KOPT-K1 (cell line): ENCODE data around the gene STOM.
"Not testable (repeated sequence)": the region's sequence is repeated elsewhere in the genome, so short reads cannot be mapped to it uniquely, and the experiment has no call there.

Experiments
- H3K27ac ChIP-seq: fragments of 200-600 bp; sonication (generic); 2 replicates; pipeline ENCODE4 v1.5.1; 2016; ENCODE audit warnings: antibody characterized with exemption, mild to moderate bottlenecking, low read depth, low read length; ENCODE audit not compliant: poor library complexity, severe bottlenecking
- H3K36me3 ChIP-seq: fragments of 200-600 bp; sonication (generic); 2 replicates; pipeline ENCODE4 v1.5.1; 2017; ENCODE audit warnings: antibody characterized with exemption, mild to moderate bottlenecking, low read length, moderate library complexity; ENCODE audit not compliant: insufficient read depth
- H3K9me3 ChIP-seq: fragments of 200-600 bp; sonication (generic); 2 replicates; pipeline ENCODE4 v1.5.1; 2017; ENCODE audit warnings: antibody characterized with exemption, low read length, mild to moderate bottlenecking; ENCODE audit not compliant: insufficient read depth, poor library complexity, severe bottlenecking

Gene STOM

GRCh38 chr9:121369595-121370265 lies at the start of gene STOM:
STOM (minus strand) TSS chr9:121370250; CDS start chr9:121370187, 63 bp downstream.
- peak within 1 kb of the TSS; percentile 70 for H3K27ac ChIP-seq
- H3K9me3 ChIP-seq = no peaks in the 10 kb centered on the region
- no peaks in the 10 kb centered on the region for H3K36me3 ChIP-seq

DNA sequence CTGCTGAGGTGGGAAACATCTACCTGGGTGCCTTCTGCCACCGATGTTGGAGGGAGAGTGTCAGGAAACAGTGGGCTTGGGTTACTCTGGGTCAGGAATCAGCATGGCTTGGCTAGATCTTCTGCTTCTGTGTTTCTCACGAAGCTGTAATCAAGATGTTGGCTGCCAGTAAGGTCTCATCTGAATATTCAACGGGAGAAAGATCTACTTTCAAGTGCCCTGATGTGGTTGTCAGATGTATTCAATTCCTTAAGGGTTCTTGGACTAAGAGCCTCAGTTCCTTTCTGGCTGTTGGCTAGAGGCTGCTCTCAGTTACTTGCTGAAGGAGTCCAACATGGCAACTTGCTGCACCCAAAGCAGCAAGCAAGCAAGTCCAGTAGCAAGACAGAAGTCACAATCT lies 41.9 kb upstream of the STOM start:
- H3K9me3 ChIP-seq = no peaks in the 10 kb centered on the region
- no peak overlapping the region for H3K27ac ChIP-seq
- H3K36me3 ChIP-seq = no peaks in the 10 kb centered on the region

DNA sequence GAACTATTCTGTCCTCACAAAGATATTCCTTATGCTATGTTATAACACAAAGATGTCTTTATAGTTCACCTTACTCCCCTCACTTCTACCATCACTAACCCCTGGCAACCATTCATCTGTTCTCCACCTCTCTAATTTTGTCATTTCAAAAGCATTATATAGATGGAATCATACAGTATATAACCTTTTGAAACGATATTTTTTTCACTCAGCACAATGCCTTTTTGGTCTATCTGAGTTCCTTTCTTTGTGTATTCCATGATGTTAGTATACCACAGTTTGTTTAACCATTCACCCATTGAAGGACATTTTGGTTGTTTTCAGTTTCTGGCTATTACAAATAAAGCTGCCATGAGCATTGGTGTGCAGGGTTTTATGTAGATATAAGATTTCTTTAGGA lies 35.8 kb upstream of the STOM start:
- peaks cover 9% of the 10 kb centered on the region for H3K9me3 ChIP-seq

GRCh38 chr9:121404906-121405305 lies 34.9 kb upstream of the STOM start:
- peaks cover 9% of the 10 kb centered on the region for H3K9me3 ChIP-seq
- H3K36me3 ChIP-seq = no peaks in the 10 kb centered on the region

More for the DNA sequence above, 35.8 kb upstream of the STOM start:
- Histone ChIP-seq H3K36me3 (no peaks in the 10 kb centered on the region), H3K27ac (no peak overlapping the region)

DNA sequence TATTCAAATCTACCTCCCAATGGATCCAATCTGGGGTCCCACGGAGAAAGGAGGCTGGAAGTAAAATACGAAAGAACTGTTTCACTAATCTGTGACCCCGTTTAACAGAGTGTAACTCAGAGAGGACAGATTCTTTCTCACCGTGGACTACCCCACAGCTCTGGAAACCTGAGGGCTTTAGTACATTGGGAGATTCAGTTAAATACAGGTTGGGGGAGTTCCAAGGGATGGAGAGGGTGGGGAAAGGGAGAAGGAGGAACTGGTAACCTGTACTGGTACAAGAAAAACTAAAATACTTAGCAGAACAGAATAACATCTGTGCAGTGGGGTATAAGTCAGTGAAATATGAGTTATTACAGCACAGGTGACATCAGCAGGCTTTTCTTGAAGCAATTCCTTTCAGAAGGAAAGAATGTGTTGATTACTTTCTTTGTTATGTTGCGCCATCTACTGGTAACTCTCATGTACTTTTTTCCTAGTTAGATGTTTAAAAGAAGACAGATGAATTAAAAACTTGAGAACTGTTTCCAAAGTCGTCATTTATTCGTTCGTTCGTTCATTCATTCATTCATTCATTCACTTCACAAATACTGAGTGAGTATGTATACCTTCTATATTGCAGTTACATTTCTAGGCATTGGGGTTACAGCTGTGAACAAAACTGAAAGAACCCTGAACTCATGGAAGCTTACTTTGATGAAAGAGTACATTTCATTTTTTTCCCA lies 30.0 kb upstream of the STOM start:
- Histone ChIP-seq H3K9me3 (no peaks in the 10 kb centered on the region), H3K36me3 (no peaks in the 10 kb centered on the region), H3K27ac (no peak overlapping the region)

More at GRCh38 chr9:121404906-121405305, 34.9 kb upstream of the STOM start:
- H3K27ac ChIP-seq = no peak overlapping the region

GRCh38 chr9:121399126-121399882 lies 29.3 kb upstream of the STOM start:
- Histone ChIP-seq H3K27ac (no peak overlapping the region), H3K36me3 (no peaks in the 10 kb centered on the region), H3K9me3 (no peaks in the 10 kb centered on the region)

- H3K27ac ChIP-seq = no peak overlapping the region
- H3K36me3 ChIP-seq = no peaks in the 10 kb centered on the region
- H3K9me3 ChIP-seq = no peaks in the 10 kb centered on the region
Measured at GRCh38 chr9:121398374-121398773, 28.3 kb upstream of the STOM start.

GRCh38 chr9:121397277-121397676 lies 27.2 kb upstream of the STOM start:
- not testable (repeated sequence) for H3K27ac ChIP-seq, H3K9me3 ChIP-seq, H3K36me3 ChIP-seq

- Histone ChIP-seq H3K9me3 (no peaks in the 10 kb centered on the region), H3K36me3 (no peaks in the 10 kb centered on the region), H3K27ac (no peak overlapping the region)
Measured at GRCh38 chr9:121395558-121395957, 25.5 kb upstream of the STOM start.

DNA sequence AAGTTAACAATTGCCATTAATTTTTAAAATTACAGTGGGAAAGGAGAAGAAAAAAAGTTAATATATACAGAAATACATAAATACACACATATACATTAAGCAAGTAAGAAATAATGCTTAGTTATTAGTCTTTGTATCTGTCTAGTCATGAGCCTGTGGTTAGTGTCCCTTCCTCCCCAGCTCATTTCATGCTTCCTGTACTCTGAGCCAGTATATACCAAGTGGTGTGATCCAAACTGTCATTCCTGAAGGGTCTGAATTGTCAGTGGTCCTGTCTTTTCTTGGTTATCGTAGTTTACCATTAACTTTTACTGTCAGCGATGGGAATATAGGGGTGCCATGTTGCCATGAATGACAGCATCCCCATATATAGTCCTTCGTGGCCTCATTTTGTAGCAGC lies 24.2 kb upstream of the STOM start:
- no peaks in the 10 kb centered on the region for H3K36me3 ChIP-seq
- no peaks in the 10 kb centered on the region for H3K9me3 ChIP-seq
- no peak overlapping the region for H3K27ac ChIP-seq

DNA sequence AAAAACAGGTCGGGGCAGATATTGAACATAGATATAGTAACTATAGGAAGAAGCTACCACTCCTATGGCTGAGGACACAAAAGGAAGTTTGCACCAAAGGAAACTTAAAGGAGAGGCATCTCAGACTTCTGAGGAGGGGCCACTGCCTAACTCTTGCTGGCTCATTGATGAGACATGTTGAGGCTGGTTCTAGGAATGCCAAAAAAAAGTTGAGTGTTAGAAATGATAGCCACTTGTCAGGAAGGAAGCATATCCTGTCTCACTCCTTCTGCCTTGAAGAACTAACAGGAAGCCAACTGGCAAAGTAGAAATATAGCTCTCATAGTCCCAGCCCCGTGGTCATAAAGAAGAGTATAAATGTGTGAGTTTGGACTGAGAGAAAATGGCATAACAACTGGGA lies 23.3 kb upstream of the STOM start:
- Histone ChIP-seq H3K36me3 (no peaks in the 10 kb centered on the region), H3K9me3 (no peaks in the 10 kb centered on the region), H3K27ac (no peak overlapping the region)

DNA sequence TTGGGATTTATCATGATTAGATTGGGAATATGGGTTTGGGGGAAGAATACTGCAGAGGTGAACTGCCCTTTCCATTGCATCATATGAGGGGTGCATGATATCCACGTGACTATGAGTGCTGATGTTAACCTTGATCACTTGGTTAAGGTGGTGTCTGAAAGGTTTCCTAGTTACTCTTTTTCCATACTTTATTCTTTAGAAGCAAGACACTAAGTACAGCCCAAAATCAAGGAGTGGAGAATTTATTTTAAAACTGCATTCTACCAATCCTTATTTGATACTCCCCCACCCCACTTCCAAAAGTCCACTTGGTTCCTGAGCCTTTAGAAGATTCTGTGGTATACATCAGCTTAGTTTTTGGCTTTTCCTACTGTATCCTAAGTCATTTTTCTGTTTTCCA lies 20.3 kb upstream of the STOM start:
- no peaks in the 10 kb centered on the region for H3K9me3 ChIP-seq
- no peak overlapping the region for H3K27ac ChIP-seq
- no peaks in the 10 kb centered on the region for H3K36me3 ChIP-seq

- H3K27ac ChIP-seq = no peak overlapping the region
- no peaks in the 10 kb centered on the region for H3K36me3 ChIP-seq
Measured at GRCh38 chr9:121388140-121388905, 18.3 kb upstream of the STOM start.

DNA sequence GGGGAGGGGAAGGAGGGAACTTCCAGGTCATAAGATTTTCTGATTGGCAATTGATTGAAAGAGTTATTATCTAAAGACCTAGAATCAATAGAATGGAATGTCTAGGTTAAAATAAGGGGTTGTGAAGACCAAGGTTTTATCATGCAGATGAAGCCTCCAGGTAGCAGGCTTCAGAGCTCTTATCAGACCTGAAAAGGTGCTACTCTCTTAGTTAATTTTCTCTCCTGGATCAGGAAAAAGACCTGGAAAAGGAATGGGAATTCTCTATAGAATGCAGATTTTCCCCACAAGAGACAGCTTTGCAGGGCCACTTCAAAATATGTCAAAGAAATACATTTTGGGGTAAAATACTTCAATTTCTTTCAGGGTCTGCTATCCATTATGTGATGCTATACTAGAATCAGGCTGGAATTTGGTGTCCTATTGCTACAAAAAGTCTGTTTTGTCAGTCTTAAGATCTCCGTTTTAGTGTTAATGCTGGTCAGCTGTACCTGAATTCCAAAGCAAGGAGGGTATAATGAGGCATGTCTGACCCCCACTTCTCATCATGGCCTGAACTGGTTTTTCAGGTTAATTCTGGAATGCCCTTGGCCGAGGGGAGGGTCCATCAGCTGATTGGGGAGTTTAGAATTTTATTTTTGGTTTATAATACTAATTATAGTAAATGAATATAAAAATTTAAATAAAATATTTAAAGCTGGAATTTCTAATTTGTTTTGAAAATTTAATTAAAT lies 16.6 kb upstream of the STOM start:
- Histone ChIP-seq H3K36me3 (no peaks in the 10 kb centered on the region), H3K27ac (no peak overlapping the region), H3K9me3 (no peaks in the 10 kb centered on the region)

More at GRCh38 chr9:121388140-121388905, 18.3 kb upstream of the STOM start:
- H3K9me3 ChIP-seq = no peaks in the 10 kb centered on the region
